NCI-H2227 treated with DMSO at 0.1 percent for 48 hours (cell line): ENCODE results near the gene GRHL1.

Experiments used
- DNase-seq: peaks from one replicate; lab custom pipeline; 2025; lab: John Stamatoyannopoulos, UW

GRHL1 gene

DNA sequence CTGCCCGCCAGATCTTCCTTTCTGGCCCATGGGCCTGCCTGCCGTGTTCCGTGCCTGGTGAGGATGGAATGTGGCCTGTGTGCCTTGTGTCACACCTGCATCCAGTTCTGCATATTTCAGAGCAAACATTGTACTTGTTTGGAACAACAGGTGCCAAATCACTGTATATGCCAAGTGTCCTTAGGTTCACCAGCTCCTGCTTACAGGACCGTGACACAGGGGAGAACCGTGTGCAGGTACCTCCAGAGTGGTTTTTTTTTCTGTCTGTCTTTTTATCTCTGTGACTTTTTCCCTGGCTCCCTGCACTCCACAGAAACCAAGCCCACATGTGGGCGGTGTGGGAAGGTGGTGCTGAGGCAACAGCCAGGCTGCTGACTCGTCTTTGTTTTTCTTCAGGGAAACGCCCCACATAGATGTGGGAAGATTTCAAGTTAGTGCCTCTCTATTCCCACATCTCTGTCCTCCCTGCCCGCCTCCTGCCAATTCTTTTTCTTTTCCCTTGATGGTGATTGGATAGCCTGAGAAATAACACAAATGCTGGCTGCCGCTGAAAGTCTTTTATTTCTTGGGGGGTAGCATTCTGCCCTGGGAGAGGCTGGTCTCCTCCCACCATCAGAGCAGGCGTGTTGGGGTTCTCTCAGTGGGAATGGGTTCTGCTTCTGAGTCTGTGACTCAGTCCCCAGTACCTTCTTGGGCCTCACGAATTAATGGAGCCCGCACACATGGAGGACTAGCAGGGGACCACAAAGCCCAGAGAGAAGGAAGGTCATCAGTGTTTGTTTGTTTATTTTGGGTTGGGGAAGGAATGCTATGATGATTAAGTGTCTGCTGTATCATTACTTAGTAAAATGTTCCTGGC lies 21.4 kb downstream of the GRHL1 start:
- DNase-seq, result no peak

DNA sequence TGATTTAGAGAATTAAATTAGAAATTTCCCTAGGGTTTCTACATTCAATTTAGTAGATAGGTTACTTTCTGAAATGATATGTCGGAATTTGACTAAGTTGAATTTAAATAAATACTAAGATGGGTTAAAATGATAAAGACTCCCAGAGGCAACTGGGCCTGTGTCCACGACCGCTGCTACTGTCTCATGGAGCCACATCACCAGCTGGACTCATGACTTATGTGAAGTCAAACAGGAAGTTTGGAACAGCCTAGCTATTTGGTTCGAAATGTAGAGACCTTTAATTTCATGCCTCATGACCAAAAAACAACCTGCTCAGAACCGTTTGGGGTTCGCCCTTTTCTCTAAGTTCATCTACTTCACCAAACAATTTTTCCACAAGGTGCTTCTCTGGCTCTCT lies 22.2 kb downstream of the GRHL1 start:
- no peak for DNase-seq

DNA sequence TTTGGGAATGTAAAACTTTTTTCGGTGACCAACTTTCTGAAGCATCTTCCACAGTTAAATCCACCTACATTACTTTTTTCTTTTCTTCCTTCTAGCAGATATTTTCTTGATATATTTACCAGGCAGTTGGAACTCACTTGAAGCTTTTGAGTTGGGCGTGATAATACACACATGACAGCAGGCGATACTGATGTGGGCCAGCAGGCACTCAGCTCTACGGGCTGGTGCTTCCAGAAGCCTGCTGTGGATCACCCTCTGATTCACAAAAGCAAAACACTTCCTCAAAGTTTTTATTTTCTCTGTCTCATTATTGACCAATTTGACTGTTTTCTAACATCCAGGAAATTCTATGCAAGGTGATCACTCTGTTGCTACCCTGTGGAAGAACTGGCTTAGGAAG lies 22.9 kb downstream of the GRHL1 start:
- no peak for DNase-seq

DNA sequence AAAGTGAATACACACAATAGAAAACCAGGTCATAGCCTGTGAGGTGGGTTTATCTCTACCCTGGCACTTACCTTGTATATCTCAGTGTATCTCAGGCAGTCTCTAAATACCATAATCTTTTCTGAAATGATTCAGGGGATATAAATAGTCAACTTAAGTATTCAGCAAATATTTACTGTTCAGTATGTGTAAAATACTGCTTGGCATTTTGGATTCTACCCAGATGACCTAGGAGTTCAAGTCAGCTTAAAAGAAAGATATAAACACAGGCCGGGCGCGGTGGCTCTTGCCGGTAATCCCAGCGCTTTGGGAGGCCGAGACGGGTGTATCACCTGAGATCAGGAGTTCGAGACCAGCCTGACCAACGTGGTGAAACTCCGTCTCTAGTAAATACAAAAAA lies 23.8 kb downstream of the GRHL1 start:
- DNase-seq, result no peak

DNA sequence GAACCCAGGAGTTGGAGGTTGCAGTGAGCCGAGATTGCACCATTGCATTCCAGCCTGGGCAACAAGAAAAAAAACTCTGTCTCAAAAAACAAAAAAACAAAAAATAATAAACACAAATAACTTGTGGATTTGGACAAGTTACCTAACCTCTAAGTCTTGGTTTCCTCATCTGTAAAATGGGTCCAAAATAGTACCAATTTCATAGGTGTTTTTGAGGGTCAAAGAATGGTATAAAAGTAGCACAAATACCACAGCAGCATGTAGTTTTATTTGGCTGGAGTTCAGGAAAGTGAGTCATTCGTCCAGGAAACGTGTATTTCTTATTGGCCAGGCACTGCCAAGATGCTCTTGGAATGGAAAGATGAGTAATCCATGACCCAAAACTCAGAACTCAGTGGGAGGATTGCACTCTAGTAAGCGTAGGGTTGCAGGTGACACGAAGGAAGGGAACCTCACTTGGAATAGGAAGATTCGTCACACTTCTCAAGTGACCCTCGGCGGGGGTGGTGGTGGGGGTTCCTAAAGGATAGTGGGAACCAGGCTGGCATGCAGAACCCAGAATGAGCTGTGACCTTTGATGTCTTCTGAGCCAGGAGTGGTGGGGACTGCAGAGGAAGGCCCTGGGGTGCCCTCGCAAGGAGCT lies 24.4 kb downstream of the GRHL1 start:
- no peak for DNase-seq

DNA sequence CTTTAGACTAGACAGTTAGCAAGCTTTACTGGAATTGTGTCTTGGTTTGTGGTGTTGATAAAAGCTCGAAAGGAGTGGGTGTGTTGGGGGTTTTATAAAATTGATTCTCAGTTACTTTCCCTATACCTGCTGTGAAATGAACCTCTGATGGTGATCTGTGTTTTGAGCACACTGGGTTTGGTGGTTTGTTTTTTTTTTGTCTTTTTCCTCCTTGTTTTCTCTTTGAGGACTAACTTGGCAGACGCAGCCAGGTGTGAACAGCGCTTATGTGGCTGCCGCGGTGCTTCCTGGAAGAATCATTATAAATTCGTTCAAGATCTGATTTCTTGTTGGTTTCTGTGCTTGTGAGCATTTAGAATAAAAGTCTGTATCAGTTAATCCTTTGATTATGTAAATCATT lies 28.5 kb downstream of the GRHL1 start:
- DNase-seq, result no peak

DNA sequence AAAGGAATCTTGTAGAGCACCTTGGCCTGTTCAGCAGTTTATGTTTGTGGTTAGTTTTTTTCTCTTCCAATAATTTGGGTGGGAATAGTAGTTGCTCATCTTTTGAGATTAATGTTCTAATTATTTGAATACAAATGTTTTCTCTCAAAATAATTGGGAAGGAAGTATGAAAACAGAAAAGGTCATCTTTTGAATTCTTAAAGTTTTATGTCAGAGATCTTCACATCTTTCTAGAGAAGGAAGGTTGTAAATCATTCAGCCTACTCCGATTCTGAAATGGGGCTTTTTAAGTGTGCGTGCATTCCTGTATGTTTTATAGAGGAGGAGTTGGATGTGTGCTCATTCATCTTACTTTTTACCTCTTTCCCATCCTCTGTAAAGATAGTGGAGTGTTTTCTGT lies 29.0 kb downstream of the GRHL1 start:
- DNase-seq, result no peak

DNA sequence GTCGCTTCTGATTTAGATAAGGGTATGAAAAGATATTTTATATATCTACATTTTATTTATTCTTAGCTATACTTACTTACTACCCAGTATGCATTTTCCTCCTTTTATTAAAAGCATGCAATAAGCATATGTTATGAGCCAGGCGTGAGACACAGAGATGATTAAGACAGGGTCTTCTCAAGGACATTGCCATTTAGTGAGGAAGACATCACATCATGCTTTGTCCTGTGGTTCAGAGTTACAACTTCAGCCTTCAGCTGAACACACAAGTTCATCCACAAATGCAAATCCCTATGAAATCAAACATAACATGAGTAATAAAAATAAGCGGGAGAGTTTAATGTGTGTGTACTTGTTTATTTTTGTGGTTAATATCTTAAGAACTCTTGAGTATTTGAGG lies 30.2 kb downstream of the GRHL1 start:
- no peak for DNase-seq

DNA sequence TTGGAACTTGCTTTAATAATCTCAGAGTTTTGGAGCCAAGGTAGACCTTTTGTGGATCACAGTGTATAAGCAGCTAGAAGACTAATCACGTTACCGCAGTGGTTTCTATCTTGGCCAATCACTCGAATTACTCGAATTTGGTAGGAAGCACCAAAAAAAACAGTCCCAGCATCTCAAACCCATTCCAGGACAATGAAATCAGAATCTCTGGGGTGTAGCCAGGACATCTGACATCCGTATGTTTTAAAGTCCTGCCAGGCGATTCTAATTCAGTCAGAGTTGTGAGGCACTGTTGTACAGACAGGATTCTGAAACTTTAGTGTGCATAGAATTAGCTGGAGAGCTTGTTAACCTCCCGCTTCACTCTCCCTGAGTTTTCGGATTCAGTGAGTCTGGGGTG lies 30.8 kb downstream of the GRHL1 start:
- no peak for DNase-seq

DNA sequence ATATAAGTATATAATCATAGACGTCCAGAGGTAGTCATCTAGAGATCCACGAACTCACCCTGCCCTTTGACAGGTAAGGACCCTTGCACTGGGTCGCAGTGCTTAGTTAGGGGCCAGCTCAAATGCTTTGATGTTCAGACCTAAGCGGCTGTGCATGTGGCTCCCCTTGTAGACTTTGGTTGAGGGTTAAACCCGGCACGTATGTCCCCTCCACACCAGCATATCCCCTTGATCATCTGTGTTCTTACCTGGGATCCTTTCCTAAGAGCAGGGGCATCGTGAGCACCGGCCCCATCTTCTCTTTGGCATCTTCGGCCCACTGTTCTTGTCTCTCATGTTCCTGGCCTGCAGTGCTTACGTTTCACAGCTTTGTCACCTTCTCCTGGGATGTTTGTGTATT lies 31.4 kb downstream of the GRHL1 start:
- DNase-seq, result no peak

DNA sequence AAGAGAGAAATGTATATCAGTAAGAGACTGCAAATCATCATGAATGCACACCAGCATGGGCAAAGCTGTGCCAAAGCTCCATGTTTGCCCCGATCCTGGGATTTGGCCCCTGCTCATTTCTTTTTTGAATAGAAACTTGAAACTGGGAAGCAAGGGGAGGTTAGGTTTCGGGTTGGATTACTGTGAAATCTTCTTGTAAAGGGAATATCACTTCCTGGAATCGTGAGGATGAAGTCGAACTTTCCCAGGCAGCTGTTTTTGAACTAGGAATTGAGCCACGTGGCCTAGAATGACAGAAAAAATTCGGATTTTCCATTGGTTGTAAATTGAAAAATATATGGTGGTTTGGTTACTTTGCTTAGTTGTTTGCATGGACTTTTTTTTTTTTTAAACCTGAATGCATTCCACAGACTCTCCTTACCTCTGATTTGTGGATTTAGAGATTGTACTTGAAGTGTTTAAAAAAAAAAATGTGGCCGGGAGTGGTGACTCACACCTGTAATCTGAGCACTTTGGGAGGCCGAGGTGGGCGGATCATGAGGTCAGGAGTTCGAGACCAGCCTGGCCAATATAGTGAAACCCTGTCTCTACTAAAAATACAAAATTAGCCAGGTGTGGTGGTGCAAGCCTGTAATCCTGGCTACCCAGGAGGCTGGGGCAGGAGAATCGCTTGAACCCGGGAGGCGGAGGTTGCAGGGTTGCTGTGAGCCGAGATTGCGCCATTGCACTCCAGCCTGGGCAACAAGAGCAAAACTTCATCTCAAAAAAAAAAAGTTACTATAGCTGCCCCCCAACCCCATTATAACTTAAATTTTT lies 32.1 kb downstream of the GRHL1 start:
- no peak for DNase-seq

DNA sequence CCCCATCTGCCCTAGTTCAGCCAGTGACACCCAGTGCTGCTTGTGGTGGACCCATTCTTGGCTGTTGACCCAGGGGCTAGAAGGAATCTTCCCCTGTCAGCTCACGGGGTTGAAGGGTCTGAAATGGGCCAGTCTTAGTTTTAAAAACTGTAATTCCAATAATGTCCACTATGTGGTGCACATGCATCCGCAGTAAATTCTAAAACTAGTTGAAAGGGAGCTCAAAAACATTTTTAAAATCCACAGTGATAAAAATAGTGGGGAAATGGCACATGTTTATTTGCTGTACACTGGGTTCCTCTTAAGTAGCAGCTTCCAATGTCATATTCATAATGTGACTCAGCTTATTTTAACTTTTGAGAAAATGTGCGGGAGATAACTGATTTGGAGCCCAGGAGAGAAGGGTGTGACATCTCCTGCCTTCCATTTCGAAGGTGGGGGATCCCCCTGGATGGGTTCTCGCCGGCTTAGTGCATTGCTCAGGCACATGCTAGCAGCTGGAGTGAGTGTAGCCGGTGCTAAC lies 32.8 kb downstream of the GRHL1 start:
- peak; percentile 35 for DNase-seq

DNA sequence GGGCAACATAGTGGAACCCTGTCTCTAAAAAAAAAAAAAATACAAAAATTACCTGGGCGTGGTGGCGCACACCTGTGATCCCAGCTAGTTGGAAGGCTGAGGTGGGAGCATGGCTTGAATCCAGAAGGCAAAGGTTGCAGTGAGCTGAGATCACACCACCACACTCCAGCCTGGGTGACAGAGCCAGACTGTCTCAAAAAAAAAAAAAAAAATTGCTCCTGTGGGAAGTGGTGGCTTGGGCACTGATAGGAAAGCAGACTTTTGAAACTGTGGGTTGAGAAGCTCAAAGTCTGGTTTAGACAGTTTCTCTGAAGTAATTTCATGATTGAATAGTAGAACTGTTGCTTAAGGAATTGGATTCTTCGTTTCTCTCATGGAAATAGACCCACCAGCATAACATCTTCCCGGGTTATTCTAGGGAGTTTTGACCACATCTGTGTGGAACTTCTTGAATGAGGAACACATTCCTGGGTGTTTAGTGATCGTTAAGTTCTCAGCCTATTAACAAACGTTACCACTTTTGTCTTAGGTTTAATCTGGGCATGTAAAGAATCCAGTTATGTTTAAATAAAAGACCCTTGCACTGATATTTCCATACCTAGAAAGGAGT lies 33.5 kb downstream of the GRHL1 start:
- DNase-seq, result no peak

DNA sequence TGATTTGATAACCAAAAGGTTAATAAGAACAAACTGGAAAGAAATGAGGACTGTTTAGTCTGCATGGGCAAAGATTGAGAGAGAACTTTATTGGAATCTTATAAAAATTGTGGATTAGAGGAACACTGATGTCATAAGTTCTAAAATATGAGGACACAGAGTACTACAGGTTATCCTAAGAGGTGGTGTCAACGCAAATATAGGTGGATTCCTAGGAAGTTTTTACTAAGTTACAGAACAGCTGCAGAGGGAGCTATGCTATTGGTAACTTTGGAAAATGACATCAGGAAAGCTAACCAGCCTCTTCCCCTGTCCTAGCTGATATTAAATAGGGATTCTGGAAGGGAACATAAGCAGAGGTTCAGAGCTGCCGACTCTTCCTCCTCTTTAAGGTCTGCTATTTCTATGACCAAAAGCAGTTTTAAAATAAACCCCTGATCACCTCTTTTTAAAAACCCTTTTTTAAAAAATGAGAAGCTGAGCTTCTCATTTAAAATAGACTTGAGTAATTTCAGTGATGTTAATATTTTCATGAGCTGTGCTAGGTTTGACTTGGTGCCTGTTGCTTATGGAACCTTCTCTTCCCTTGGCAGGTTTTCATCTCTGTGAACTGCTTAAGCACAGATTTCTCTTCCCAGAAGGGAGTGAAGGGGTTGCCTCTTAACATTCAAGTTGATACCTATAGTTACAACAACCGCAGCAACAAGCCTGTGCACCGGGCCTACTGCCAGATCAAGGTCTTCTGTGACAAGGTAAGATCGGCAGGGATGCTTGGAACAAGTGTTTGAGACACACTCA lies 34.2 kb downstream of the GRHL1 start:
- peak; percentile 3 for DNase-seq

DNA sequence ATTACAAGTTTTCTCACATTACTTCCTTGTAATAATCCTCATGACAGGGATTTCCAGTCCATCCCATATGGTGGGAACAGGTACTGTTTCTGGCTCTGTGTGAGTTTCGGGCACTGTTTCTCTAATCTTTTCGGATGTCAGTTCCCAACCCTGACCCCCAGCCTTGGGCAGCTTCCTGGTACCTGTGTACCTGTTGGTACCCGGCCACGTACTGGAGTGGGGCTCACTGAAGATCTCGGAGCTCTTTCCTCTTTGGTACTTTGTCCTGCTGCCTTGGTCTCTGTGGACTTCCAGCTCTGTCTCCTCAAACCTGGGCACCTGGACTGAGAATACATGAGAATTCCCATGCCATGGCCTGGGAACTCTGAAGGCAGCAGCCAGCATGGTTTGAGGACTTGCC lies 36.8 kb downstream of the GRHL1 start:
- no peak for DNase-seq

DNA sequence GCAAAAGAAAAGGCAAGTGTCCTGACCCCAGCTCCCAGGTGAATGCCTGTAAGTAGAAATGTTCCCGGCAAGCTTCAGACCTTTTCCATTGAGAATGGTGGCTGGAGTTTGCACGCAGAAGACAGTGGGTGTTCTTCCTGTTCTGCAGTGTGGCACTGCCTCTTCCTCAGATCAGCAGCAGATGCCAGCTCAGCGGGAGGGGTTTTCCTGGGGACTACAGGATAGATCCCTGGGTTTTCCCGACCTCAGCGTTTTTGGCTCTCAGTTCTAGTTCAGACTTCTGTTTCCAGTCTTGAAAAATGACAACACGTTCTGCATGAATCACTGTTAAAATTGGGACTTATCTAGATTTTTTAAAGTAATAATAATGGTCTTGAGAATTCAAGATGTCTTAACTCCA lies 39.2 kb downstream of the GRHL1 start:
- peak; percentile 2 for DNase-seq

DNA sequence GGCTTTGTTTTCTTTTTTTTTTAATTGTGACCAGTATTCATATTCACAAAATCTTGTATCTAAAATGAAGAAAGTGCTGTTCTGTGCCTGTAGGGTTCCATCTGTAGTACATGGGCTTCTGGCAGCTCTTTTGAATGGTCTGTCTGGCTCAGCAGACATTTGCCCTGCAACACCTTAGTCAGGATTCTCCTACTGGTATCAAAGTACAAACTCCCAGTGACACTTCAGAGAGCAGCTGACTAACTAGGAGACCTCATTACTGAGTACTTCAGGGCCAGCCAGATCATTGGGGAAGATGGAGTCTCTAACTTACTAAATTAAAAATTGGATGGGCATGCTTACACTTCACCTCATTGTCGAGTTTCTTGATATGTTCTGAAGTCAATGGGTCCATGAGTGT lies 39.7 kb downstream of the GRHL1 start:
- no peak for DNase-seq

DNA sequence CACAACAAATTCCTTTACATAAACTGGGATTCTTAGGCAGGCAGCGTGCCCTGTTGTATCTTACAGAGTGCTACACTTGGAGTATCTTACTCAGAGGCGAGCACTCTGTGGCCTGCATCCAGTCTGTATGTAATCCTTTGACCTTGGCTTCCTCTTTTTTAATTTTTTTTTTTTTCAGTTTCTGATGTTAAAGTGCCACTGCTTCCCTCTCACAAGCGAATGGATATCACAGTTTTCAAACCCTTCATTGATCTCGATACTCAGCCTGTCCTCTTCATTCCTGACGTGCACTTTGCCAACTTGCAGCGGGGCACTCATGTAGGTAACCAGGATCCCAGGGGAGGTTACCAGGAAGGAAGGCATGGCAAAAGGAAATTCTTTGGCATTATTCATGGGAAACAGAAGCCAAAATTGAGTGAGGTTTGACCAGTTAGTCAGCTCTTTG lies 40.4 kb downstream of the GRHL1 start:
- DNase-seq, result no peak

DNA sequence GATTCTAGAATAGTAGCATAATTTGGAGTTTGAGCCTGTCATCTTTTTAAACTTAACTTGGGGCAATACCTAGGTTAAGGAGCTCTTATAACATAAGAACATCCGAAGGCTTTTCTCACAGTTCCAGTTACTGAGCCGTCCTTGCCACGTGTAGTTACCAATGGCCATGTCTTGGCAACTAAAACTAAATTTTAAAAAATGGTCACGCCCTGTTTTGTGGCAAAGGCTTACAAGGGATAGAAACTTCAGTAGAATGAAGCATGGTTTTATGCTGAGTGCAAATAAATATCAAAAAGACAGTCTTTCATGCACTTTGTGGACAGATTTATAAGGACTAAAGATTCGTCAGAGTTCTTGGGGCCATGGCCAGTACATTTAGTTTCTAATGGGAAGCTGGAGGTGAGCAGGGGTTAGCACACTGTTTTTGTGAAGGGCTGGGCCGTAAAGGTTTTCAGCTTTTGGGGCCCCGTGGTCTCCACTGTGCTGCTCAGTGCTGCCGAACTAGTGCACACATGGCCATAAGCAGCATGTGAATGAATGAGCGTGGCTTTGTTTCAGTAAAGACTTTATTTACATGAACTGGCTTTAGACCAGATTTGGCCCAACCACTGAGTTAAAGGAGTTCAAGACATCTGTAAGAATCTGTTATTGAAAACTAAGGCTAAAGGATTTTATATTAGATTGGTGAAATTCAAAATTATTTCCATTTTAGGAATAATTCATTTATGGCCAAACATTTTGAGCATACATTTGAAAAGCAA lies 41.1 kb downstream of the GRHL1 start:
- no peak for DNase-seq

DNA sequence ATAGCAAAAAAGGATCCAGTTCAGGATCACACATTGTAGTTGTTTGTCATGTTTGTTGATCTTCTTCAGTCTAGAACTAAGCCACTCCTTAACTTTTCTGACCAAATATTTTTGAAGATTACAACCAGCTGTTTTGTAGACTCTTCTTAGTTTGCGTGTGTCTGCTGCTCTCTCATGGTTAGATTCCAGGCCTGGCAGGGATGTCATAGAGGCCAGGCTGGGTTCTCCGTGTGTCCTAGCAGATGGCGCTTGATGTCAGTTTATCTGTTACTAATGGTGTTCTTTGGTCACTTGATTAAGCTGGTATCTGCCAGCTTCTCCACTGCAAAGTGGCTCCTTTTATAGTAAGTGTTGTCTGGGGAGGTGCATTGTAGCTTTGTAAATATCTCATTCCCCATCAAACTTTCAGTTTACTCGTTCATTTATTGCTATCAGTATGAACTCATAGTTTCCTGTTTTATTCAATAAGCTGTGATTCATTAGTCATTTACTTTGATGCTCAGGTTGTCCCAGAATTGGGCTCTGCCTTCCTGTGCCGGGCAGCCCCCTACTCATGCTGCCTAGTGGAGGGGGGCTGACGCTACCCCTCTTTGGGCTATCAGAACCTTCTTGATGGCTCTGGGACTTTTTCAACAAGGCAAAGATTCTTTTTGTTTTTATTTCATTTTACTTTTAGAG lies 42.1 kb downstream of the GRHL1 start:
- DNase-seq, result no peak
